GM13976 (cell line): ENCODE results near the gene XAB2.

Experiments
- DNase-seq: peaks from one replicate; pipeline ENCODE4 v3.0.0; 2012; ENCODE audit warnings: low spot score
- CTCF ChIP-seq: IDR thresholded peaks from 2 replicates; pipeline ENCODE4 v1.5.1; 2012; ENCODE audit warnings: borderline replicate concordance, mild to moderate bottlenecking; ENCODE audit not compliant: insufficient read depth; ENCODE audit errors: extremely low read depth, missing control alignments, control extremely low read depth
- in situ Hi-C: fragments of 300-500 bp; cut with MboI; formaldehyde crosslinking; loops from one replicate; pipeline ENCODE4 v1.12.0; 2022; ENCODE audit warnings: low sequenced_read_pairs, mixed read lengths, inconsistent platforms; ENCODE audit not compliant: unreplicated experiment

Gene XAB2

DNA sequence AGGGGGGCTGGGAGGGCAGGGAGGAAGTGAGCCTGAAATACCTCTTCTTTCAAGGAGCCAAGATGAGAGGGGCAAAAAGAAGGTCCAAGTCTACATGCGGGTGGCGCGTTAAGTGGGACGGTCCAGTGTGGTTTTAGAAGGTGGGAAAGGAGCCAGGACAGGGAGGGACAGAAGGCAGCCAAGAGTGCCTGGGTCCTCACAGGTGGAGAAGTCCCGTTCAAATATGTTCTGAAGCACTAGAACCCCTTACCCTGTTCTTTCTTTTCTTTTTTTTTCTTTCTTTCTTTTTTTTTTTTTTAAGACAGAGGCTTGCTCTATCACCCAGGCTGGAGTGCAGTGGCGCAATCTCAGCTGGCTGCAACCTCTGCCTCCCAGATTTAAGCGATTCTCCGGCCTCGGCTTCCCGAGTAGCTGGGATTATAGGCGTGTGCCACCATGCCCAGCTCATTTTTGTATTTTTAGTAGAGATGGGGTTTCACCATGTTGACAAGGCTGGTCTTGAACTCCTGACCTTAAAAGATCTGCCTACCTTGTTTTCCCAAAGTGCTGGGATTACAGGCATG is 26.3 kb downstream of the XAB2 start:
- TF ChIP-seq CTCF = no peak
- in situ Hi-C loops = no loop called here
- no peak for DNase-seq

DNA sequence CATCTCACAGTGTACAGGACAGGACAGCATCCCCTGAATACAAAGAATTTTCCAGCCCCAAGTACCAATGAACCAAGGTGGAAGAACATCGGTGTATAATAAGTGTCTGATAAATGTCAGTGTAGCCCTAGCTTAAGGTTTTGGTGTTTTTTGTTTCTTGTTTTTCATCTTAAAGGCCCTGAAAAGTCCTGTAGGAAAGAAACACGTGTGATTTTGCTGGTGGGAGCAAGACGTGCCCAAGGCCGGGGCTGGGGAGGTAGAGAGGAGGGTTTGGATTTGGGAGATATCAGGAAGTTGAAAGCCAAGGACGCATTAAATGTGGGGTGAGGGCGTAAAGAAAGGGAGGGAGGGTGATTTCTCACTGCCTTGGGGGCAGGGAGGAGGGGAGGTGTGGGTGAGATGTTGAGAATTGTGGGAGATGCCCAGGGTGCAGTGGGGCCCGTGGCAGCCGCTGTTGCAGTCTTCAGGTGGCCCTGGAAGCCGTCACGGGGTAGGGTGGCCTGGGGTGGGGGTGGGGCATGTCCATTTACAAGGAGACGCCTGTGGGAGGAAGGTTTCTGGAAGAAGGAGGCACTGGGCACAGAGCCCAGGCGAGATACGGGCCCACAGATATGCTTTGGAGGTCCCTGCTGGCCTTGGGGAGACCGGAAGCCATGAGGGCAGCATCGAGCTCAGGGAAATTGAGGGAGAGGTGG is 27.0 kb downstream of the XAB2 start:
- in situ Hi-C loops = no loop called here
- DNase-seq = no peak
- TF ChIP-seq CTCF = no peak

- DNase-seq = no peak
- TF ChIP-seq CTCF = no peak
- in situ Hi-C loops = no loop called here
Measured at GRCh38 chr19:7600721-7601120, 28.6 kb downstream of the XAB2 start.

DNA sequence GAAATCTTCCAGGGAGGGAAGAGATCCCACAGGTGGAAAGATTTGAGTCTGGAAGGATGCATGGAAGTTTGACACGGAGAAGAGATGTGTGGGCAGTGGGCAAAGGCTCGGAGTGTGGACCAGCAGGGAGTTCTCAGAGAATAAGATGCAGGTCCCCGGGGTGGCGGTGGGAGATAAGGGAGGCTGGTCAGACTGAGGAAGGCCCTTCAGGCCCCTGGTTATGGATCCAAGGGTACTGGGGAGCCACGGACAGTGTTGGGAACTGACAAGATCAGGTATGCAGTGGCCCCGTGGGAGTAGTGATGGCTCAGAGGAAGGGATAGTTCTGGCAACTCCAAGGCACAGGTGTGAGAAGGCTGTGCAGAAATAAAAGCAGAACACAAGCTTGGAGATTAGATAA is 31.2 kb downstream of the XAB2 start:
- no peak for DNase-seq
- TF ChIP-seq CTCF = no peak
- in situ Hi-C loops = no loop called here

GRCh38 chr19:7597689-7598088 is 31.7 kb downstream of the XAB2 start:
- no peak for TF ChIP-seq CTCF
- in situ Hi-C loops = no loop called here
- DNase-seq = no peak

GRCh38 chr19:7596211-7596937 is 33.0 kb downstream of the XAB2 start:
- TF ChIP-seq CTCF = no peak
- DNase-seq = peak; percentile 64
- in situ Hi-C loops = no loop called here
